ENCODE measurements around the gene BPIFB1.

- TF ChIP-seq EP300 (IDR thresholded peaks at IDR 0.05) = no peak
- no peak for TF ChIP-seq POLR2A (IDR thresholded peaks at IDR 0.05)
These were observed 46.7 kb upstream of the BPIFB1 start for GRCh38 chr20:33236351-33236750.

Data from suprapubic skin (tissue), 2 donors.